HepG2 (cell line): Measurements from ENCODE around the gene GNAL. TPM values are rescaled to one million over a fixed set of nuclear protein-coding genes. Genes with fewer than 3 reads are reported as not detected.

Source experiments
- ESRRA ChIP-seq: sonication (generic); formaldehyde crosslinking; IDR thresholded peaks from 2 replicates; pipeline ENCODE4 v1.5.1; 2020; ENCODE audit warnings: mild to moderate bottlenecking, low read depth, missing genetic modification reagents
- KDM5A ChIP-seq: fragments of 200-600 bp; sonication (generic); IDR thresholded peaks from 2 replicates; pipeline ENCODE4 v1.7.0; 2018; ENCODE audit warnings: antibody characterized with exemption, mild to moderate bottlenecking, low read length, borderline replicate concordance
- SALL2 ChIP-seq: sonication (generic); formaldehyde crosslinking; IDR thresholded peaks from 2 replicates; pipeline ENCODE4 v1.8.1; 2023; ENCODE audit warnings: mild to moderate bottlenecking, missing genetic modification reagents, inconsistent platforms
- TEAD3 ChIP-seq: optimal IDR thresholded peaks from 2 replicates; pipeline ENCODE3; 2016; ENCODE audit warnings: borderline replicate concordance
- ZNF562 ChIP-seq: sonication (generic); formaldehyde crosslinking; IDR thresholded peaks from 2 replicates; pipeline ENCODE4 v1.8.0; 2022; ENCODE audit warnings: missing genetic modification reagents, borderline replicate concordance
- polyA plus RNA-seq, 8 experiments: library from polyadenylated mRNA; depleted of rRNA in 3 of 8; stranded (reverse) in 7 of 8; unstranded in 1 of 8; fragments of >200 nt; fragmentation: Illumina TruSeq in 4 of 8; extraction: Trizol in 4 of 8; gene quantifications; 2 replicates each; pipeline versions ENCODE4 v1.2.1 to v1.2.3, GENCODE V29; 2011 to 2016; ENCODE audit warnings: low read depth in 4 of 8, missing spikeins in 1 of 8, mixed read lengths in 1 of 8; ENCODE audit not compliant: insufficient read depth in 1 of 8
- total RNA-seq, 5 experiments: library from RNA; depleted of rRNA; stranded (reverse); fragments of >200 nt; fragmentation: Illumina TruSeq; extraction: Trizol; gene quantifications; 2 replicates each; pipeline ENCODE4 v1.2.3, GENCODE V29; 2016; ENCODE audit warnings: low read depth in 1 of 5
- TF ChIP-seq, protein P1 (sequence below): sonication (generic); formaldehyde crosslinking; IDR thresholded peaks from 2 replicates; pipeline ENCODE4 v1.4.0; 2020; ENCODE audit warnings: missing genetic modification reagents
- TF ChIP-seq, protein P2 (sequence below): sonication (generic); formaldehyde crosslinking; IDR thresholded peaks from 2 replicates; pipeline ENCODE4 v1.4.0; 2020; ENCODE audit warnings: missing genetic modification reagents, borderline replicate concordance
- TF ChIP-seq, protein P3 (sequence below): sonication (generic); formaldehyde crosslinking; IDR thresholded peaks from 2 replicates; pipeline ENCODE4 v1.5.0; 2020; ENCODE audit warnings: missing genetic modification reagents
- TF ChIP-seq, protein P4 (sequence below): sonication (generic); formaldehyde crosslinking; IDR thresholded peaks from 2 replicates; pipeline ENCODE4 v1.5.1; 2020; ENCODE audit warnings: missing genetic modification reagents, mild to moderate bottlenecking, borderline replicate concordance

Gene GNAL
- total and polyA plus RNA-seq, 2 of the 13 experiments (the other 11 are each of a cell fraction or from before 2014, with no cell fraction given): 0.87 to 1.4 TPM

DNA sequence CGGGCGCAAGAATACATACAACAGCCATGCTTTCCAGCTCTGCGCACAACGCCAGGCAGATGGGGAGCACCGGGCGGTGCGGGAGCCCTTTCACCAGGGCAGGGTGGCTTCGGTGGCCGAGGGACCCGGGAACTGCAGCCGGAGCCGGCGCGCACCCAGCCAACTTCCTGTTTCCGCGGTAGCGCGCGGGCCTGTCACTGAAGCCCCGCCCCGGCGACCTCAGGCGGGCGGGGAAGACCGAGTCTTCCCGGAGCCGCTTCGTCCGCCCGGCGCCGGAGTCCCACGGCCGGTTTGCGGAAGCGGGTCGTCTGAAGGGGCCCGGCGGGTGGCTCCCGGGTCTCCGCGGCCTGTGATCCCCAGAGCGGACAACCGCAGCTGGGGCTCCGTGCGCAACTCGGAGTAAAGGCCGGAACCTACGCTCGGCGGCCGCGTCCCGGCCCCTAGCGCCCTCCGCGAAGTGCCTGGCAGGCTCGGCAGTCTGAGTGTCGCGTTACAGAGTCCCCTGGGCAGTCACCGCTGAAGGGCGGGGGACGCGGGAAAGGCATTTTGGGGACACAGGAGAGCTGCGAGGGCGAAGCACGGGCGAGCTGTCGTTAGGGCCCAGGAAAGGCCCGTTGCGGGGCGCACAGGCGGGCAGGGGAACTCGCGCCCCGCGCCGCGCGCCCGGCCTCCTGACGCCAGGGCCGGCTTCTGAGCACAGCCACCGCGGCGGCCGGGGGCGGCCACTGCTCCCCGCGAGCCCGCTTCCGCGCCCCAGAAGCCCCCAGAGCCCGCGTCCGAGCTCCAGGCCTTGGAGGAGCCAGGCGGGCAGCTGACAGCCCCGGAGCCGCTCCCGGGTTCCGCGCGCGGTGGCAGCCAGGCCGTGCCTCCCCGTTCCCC is 219.4 kb downstream of the GNAL start, which contains the start of gene MPPE1 (continued):
- TF ChIP-seq, protein P1, sequence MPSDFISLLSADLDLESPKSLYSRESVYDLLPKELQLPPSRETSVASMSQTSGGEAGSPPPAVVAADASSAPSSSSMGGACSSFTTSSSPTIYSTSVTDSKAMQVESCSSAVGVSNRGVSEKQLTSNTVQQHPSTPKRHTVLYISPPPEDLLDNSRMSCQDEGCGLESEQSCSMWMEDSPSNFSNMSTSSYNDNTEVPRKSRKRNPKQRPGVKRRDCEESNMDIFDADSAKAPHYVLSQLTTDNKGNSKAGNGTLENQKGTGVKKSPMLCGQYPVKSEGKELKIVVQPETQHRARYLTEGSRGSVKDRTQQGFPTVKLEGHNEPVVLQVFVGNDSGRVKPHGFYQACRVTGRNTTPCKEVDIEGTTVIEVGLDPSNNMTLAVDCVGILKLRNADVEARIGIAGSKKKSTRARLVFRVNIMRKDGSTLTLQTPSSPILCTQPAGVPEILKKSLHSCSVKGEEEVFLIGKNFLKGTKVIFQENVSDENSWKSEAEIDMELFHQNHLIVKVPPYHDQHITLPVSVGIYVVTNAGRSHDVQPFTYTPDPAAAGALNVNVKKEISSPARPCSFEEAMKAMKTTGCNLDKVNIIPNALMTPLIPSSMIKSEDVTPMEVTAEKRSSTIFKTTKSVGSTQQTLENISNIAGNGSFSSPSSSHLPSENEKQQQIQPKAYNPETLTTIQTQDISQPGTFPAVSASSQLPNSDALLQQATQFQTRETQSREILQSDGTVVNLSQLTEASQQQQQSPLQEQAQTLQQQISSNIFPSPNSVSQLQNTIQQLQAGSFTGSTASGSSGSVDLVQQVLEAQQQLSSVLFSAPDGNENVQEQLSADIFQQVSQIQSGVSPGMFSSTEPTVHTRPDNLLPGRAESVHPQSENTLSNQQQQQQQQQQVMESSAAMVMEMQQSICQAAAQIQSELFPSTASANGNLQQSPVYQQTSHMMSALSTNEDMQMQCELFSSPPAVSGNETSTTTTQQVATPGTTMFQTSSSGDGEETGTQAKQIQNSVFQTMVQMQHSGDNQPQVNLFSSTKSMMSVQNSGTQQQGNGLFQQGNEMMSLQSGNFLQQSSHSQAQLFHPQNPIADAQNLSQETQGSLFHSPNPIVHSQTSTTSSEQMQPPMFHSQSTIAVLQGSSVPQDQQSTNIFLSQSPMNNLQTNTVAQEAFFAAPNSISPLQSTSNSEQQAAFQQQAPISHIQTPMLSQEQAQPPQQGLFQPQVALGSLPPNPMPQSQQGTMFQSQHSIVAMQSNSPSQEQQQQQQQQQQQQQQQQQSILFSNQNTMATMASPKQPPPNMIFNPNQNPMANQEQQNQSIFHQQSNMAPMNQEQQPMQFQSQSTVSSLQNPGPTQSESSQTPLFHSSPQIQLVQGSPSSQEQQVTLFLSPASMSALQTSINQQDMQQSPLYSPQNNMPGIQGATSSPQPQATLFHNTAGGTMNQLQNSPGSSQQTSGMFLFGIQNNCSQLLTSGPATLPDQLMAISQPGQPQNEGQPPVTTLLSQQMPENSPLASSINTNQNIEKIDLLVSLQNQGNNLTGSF (CRISPR knock-in tag): peak; percentile 29; the same call in 1 of the 2 replicates
- TF ChIP-seq, protein P2, sequence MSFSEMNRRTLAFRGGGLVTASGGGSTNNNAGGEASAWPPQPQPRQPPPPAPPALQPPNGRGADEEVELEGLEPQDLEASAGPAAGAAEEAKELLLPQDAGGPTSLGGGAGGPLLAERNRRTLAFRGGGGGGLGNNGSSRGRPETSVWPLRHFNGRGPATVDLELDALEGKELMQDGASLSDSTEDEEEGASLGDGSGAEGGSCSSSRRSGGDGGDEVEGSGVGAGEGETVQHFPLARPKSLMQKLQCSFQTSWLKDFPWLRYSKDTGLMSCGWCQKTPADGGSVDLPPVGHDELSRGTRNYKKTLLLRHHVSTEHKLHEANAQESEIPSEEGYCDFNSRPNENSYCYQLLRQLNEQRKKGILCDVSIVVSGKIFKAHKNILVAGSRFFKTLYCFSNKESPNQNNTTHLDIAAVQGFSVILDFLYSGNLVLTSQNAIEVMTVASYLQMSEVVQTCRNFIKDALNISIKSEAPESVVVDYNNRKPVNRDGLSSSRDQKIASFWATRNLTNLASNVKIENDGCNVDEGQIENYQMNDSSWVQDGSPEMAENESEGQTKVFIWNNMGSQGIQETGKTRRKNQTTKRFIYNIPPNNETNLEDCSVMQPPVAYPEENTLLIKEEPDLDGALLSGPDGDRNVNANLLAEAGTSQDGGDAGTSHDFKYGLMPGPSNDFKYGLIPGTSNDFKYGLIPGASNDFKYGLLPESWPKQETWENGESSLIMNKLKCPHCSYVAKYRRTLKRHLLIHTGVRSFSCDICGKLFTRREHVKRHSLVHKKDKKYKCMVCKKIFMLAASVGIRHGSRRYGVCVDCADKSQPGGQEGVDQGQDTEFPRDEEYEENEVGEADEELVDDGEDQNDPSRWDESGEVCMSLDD (CRISPR knock-in tag): peak; percentile 53; the same call in 1 of the 2 replicates
- TF ChIP-seq ESRRA (CRISPR knock-in tag) (0 out of 2 replicates have a peak, but pooled peaks have one; percentile 27), ZNF562 (no peak), KDM5A (peak; percentile 32; the same call in 1 of the 2 replicates), SALL2 (CRISPR knock-in tag) (peak; percentile 31; the same call in 1 of the 2 replicates), TEAD3 (CRISPR knock-in tag) (peak; percentile 24)
- TF ChIP-seq, protein P3, sequence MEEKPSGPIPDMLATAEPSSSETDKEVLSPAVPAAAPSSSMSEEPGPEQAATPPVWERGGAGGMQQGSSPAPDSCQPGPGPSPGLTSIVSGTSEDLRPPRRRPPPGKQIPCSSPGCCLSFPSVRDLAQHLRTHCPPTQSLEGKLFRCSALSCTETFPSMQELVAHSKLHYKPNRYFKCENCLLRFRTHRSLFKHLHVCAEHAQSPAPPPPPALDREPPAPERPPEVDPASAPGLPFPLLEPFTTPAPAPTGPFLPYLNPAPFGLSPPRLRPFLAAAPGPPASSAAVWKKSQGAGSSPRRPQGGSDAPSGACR (CRISPR knock-in tag): peak; percentile 70; the same call in 1 of the 2 replicates
- TF ChIP-seq, protein P4, sequence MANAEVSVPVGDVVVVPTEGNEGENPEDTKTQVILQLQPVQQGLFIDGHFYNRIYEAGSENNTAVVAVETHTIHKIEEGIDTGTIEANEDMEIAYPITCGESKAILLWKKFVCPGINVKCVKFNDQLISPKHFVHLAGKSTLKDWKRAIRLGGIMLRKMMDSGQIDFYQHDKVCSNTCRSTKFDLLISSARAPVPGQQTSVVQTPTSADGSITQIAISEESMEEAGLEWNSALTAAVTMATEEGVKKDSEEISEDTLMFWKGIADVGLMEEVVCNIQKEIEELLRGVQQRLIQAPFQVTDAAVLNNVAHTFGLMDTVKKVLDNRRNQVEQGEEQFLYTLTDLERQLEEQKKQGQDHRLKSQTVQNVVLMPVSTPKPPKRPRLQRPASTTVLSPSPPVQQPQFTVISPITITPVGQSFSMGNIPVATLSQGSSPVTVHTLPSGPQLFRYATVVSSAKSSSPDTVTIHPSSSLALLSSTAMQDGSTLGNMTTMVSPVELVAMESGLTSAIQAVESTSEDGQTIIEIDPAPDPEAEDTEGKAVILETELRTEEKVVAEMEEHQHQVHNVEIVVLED (CRISPR knock-in tag): peak; percentile 54; the same call in 1 of the 2 replicates
